Loucy (cell line): Measurements from ENCODE around the gene ACAN.

ENCODE experiments used
- H2AFZ ChIP-seq: fragments of 200-600 bp; sonication (generic); 2 replicates; pipeline ENCODE4 v1.6.0; 2016; ENCODE audit warnings: antibody characterized with exemption, mild to moderate bottlenecking, low read length, moderate library complexity
- H3F3A ChIP-seq: fragments of 200-600 bp; 2 replicates; pipeline ENCODE4 v1.6.0; 2016; ENCODE audit warnings: antibody characterized with exemption, low read depth, mild to moderate bottlenecking
- H3K27me3 ChIP-seq: fragments of 200-600 bp; sonication (generic); 2 replicates; pipeline ENCODE4 v1.6.1; 2014; ENCODE audit warnings: low read length, mild to moderate bottlenecking; ENCODE audit not compliant: insufficient read depth, poor library complexity, severe bottlenecking
- H3K36me3 ChIP-seq: fragments of 200-600 bp; sonication (generic); 2 replicates; pipeline ENCODE4 v1.6.1; 2016; ENCODE audit warnings: low read length; ENCODE audit not compliant: insufficient read depth
- H3K4me1 ChIP-seq: fragments of 200-600 bp; sonication (generic); 2 replicates; pipeline ENCODE4 v1.5.1; 2014; ENCODE audit warnings: low read length, mild to moderate bottlenecking; ENCODE audit not compliant: insufficient read depth, poor library complexity, severe bottlenecking
- H3K4me2 ChIP-seq: fragments of 200-600 bp; sonication (generic); 2 replicates; pipeline ENCODE4 v1.6.0; 2014; ENCODE audit warnings: antibody characterized with exemption, low read length, low read depth, mild to moderate bottlenecking; ENCODE audit not compliant: poor library complexity, severe bottlenecking
- H3K4me3 ChIP-seq: fragments of 200-600 bp; sonication (generic); 2 replicates; pipeline ENCODE4 v1.5.1; 2014; ENCODE audit warnings: low read length, mild to moderate bottlenecking, mixed read lengths; ENCODE audit not compliant: poor library complexity, severe bottlenecking
- H3K79me2 ChIP-seq: fragments of 200-600 bp; sonication (generic); 2 replicates; pipeline ENCODE4 v1.6.1; 2014; ENCODE audit warnings: low read length; ENCODE audit not compliant: insufficient read depth
- H3K9ac ChIP-seq: fragments of 200-600 bp; sonication (generic); 2 replicates; pipeline ENCODE4 v1.6.0; 2014; ENCODE audit warnings: mild to moderate bottlenecking, low read depth, low read length, moderate library complexity; ENCODE audit not compliant: poor library complexity, severe bottlenecking
- H3K9me2 ChIP-seq: fragments of 200-600 bp; sonication (generic); replicated peaks from 2 replicates; pipeline ENCODE4 v1.6.1; 2016; ENCODE audit warnings: low read depth, low read length, mixed read lengths
- H3K9me3 ChIP-seq: fragments of 200-600 bp; sonication (generic); 2 replicates; pipeline ENCODE4 v1.6.1; 2014; ENCODE audit warnings: mild to moderate bottlenecking, antibody characterized with exemption, low read length, low read depth; ENCODE audit not compliant: insufficient read depth
- H4K20me1 ChIP-seq: fragments of 200-600 bp; sonication (generic); 2 replicates; pipeline ENCODE4 v1.6.0; 2014; ENCODE audit warnings: antibody characterized with exemption, low read length, mild to moderate bottlenecking; ENCODE audit not compliant: insufficient read depth, poor library complexity, severe bottlenecking
- CTCF ChIP-seq: fragments of 200-600 bp; sonication (generic); conservative IDR thresholded peaks from 2 replicates; pipeline ENCODE4 v1.5.1; 2014; ENCODE audit warnings: mild to moderate bottlenecking, antibody characterized with exemption, low read length
- EZH2phosphoT487 ChIP-seq: fragments of 200-600 bp; IDR thresholded peaks from 2 replicates; pipeline ENCODE4 v1.6.1; 2018; ENCODE audit warnings: antibody characterized with exemption, mild to moderate bottlenecking, moderate library complexity, borderline replicate concordance

ACAN gene

GRCh38 chr15:88899251-88899650 is 96.0 kb downstream of the ACAN start:
- Histone ChIP-seq H2AFZ (no peak overlapping the region), H3K36me3 (peaks cover 31% of the 10 kb centered on the region; the same call in 1 of the 2 replicates), H3K27me3 (no peaks in the 10 kb centered on the region), H3K4me2 (no peak overlapping the region), H4K20me1 (peaks cover 3% of the 10 kb centered on the region), H3K9me3 (no peaks in the 10 kb centered on the region), H3K9ac (no peak overlapping the region), H3F3A (no peaks in the 10 kb centered on the region), H3K4me1 (peaks cover 25% of the 10 kb centered on the region), H3K4me3 (no peak overlapping the region), H3K79me2 (peaks cover 4% of the 10 kb centered on the region; the same call in 1 of the 2 replicates), H3K9me2 (no peaks in the 10 kb centered on the region)
- TF ChIP-seq CTCF = no peak
- no peak for TF ChIP-seq EZH2phosphoT487

- Histone ChIP-seq H3K4me1 (peaks cover 24% of the 10 kb centered on the region), H3K4me3 (no peak overlapping the region), H3K4me2 (no peak overlapping the region), H3K9me2 (no peaks in the 10 kb centered on the region), H3K9me3 (no peaks in the 10 kb centered on the region), H3K36me3 (peaks cover 32% of the 10 kb centered on the region; the same call in 1 of the 2 replicates), H4K20me1 (peaks cover 3% of the 10 kb centered on the region), H3K9ac (no peak overlapping the region), H3K79me2 (peaks cover 4% of the 10 kb centered on the region; the same call in 1 of the 2 replicates), H3F3A (no peaks in the 10 kb centered on the region), H3K27me3 (no peaks in the 10 kb centered on the region), H2AFZ (no peak overlapping the region)
- no peak for TF ChIP-seq EZH2phosphoT487
- no peak for TF ChIP-seq CTCF
Measured at GRCh38 chr15:88900309-88900981, 97.2 kb downstream of the ACAN start.

- H3K79me2 ChIP-seq = peaks cover 4% of the 10 kb centered on the region; the same call in 1 of the 2 replicates
- no peak for TF ChIP-seq CTCF
- peaks cover 3% of the 10 kb centered on the region for H4K20me1 ChIP-seq
- no peak overlapping the region for H3K4me3 ChIP-seq
- H3K4me2 ChIP-seq = no peak overlapping the region
- no peak overlapping the region for H2AFZ ChIP-seq
- H3F3A ChIP-seq = no peaks in the 10 kb centered on the region
- H3K4me1 ChIP-seq = peaks cover 22% of the 10 kb centered on the region
- H3K9ac ChIP-seq = no peak overlapping the region
- H3K27me3 ChIP-seq = no peaks in the 10 kb centered on the region
- no peaks in the 10 kb centered on the region for H3K9me3 ChIP-seq
- H3K36me3 ChIP-seq = peaks cover 32% of the 10 kb centered on the region; the same call in 1 of the 2 replicates
- no peaks in the 10 kb centered on the region for H3K9me2 ChIP-seq
Measured at GRCh38 chr15:88900982-88901418, 97.8 kb downstream of the ACAN start.
